Body of pancreas (tissue), 4 donors: ENCODE results near the gene VN1R2.
"Not testable (repeated sequence)": the region's sequence is repeated elsewhere in the genome, so short reads cannot be mapped to it uniquely, and the experiment has no call there.

Experiments
- POLR2A ChIP-seq, 3 donors: fragments of 450-650 bp; IDR thresholded peaks; one replicate each; pipeline ENCODE4 v1.6.1; 2016; ENCODE audit warnings: antibody characterized with exemption in 3 of 3, mild to moderate bottlenecking in 2 of 3
- TF ChIP-seq, protein P1 (sequence below), 7 experiments: fragments of 450-650 bp in 4 of 7; fragments of 200-600 bp in 3 of 7; sonication (generic) in 3 of 7; IDR thresholded peaks; one replicate each; pipeline ENCODE4 v1.5.1; 2016 to 2019; ENCODE audit warnings: antibody characterized with exemption in 7 of 7

DNA sequence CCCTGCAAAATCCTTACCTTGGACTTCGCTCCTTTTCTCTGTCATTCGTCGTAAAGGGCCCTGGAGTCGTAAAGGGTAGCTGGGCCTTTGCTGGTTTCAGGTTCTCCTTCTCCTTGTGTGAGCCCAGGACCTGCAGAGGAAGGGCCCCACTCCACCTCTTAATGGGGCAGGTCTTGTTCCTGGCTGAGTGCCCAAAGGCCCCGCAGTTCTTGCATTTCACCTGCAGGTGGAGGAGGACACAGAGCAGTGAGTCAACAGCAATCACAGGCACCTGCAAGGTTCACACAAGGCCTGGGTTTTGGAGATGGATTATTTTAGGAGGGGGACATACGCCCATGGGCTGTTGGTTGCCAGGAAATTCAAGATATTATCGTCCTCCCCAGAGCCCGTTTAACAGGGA, 43.2 kb downstream of the VN1R2 start:
- TF ChIP-seq, protein P1, sequence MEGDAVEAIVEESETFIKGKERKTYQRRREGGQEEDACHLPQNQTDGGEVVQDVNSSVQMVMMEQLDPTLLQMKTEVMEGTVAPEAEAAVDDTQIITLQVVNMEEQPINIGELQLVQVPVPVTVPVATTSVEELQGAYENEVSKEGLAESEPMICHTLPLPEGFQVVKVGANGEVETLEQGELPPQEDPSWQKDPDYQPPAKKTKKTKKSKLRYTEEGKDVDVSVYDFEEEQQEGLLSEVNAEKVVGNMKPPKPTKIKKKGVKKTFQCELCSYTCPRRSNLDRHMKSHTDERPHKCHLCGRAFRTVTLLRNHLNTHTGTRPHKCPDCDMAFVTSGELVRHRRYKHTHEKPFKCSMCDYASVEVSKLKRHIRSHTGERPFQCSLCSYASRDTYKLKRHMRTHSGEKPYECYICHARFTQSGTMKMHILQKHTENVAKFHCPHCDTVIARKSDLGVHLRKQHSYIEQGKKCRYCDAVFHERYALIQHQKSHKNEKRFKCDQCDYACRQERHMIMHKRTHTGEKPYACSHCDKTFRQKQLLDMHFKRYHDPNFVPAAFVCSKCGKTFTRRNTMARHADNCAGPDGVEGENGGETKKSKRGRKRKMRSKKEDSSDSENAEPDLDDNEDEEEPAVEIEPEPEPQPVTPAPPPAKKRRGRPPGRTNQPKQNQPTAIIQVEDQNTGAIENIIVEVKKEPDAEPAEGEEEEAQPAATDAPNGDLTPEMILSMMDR (IDR thresholded peaks at IDR 0.05), result not testable (repeated sequence)
- not testable (repeated sequence) for TF ChIP-seq POLR2A (IDR thresholded peaks at IDR 0.05)
